Measurements from ENCODE around the gene ALAS1.

Gene ALAS1

GRCh38 chr3:52236424-52236886, 38.5 kb downstream of the ALAS1 start:
- TF ChIP-seq BHLHE40 (IDR thresholded peaks at IDR 0.05; ENCODE audit: borderline replicate concordance), result no peak
- no peak for TF ChIP-seq ZNF384 (IDR thresholded peaks at IDR 0.05)
- no peak for TF ChIP-seq SUZ12 (IDR thresholded peaks at IDR 0.05)
- TF ChIP-seq L3MBTL2 (conservative IDR thresholded peaks at IDR 0.05), result no peak
- no peak for TF ChIP-seq ELF4 (IDR thresholded peaks at IDR 0.05)
- no peak for TF ChIP-seq FOXK2 (IDR thresholded peaks at IDR 0.05)
- TF ChIP-seq FOXM1 (IDR thresholded peaks at IDR 0.05; ENCODE audit: borderline replicate concordance), result no peak
- no peak for TF ChIP-seq SP1 (IDR thresholded peaks at IDR 0.05)
- no peak for TF ChIP-seq TARDBP (IDR thresholded peaks at IDR 0.05)
- no peak for TF ChIP-seq FOXA1 (IDR thresholded peaks at IDR 0.05)
- no peak for TF ChIP-seq CTBP1 (IDR thresholded peaks at IDR 0.05; ENCODE audit: borderline replicate concordance)
- TF ChIP-seq NFRKB (IDR thresholded peaks at IDR 0.05), result no peak
- no peak for TF ChIP-seq HDGF (IDR thresholded peaks at IDR 0.05; ENCODE audit: borderline replicate concordance)
- no peak for TF ChIP-seq ARNT (IDR thresholded peaks at IDR 0.05)
- no peak for TF ChIP-seq PKNOX1 (IDR thresholded peaks at IDR 0.05)
- ChIA-PET POLR2A (interaction anchor here (0.8 kb wide), 1 partner anchor 40 kb away, joined by 3 read pairs; no protein-coding TSS in a partner anchor), CTCF (interaction anchor here (0.6 to 2.1 kb wide), 3 partner anchors 16 to 301 kb away, joined by 3 to 9 read pairs (median 5); no protein-coding TSS in a partner anchor)
- DNase-seq (ENCODE audit: extremely low spot score), result no peak

GRCh38 chr3:52237006-52237656, 39.2 kb downstream of the ALAS1 start:
- TF ChIP-seq CTBP1 (IDR thresholded peaks at IDR 0.05; ENCODE audit: borderline replicate concordance) (no peak), FOXM1 (IDR thresholded peaks at IDR 0.05; ENCODE audit: borderline replicate concordance) (no peak), FOXA1 (IDR thresholded peaks at IDR 0.05) (no peak), SP1 (IDR thresholded peaks at IDR 0.05) (no peak), TARDBP (IDR thresholded peaks at IDR 0.05) (no peak), ELF4 (IDR thresholded peaks at IDR 0.05) (no peak), LEF1 (IDR thresholded peaks at IDR 0.05; ENCODE audit: borderline replicate concordance) (no peak), L3MBTL2 (conservative IDR thresholded peaks at IDR 0.05) (no peak), NFRKB (IDR thresholded peaks at IDR 0.05) (no peak), SUZ12 (IDR thresholded peaks at IDR 0.05) (no peak), HDGF (IDR thresholded peaks at IDR 0.05; ENCODE audit: borderline replicate concordance) (no peak), PKNOX1 (IDR thresholded peaks at IDR 0.05) (no peak), FOXK2 (IDR thresholded peaks at IDR 0.05) (no peak)
- CTCF ChIA-PET, result interaction anchor here (0.6 to 2.1 kb wide), 4 partner anchors 17 to 102 kb away, joined by 3 to 9 read pairs (median 4); no protein-coding TSS in a partner anchor
- DNase-seq (ENCODE audit: extremely low spot score), result no peak
- POLR2A ChIA-PET, result interaction anchor here (4.0 kb wide), 1 partner anchor 41 kb away, joined by 36 read pairs; the partner anchor contains the start of gene WDR82

GRCh38 chr3:52237657-52238172, 39.8 kb downstream of the ALAS1 start:
- DNase-seq (ENCODE audit: extremely low spot score), result no peak
- TF ChIP-seq SP1 (IDR thresholded peaks at IDR 0.05), result no peak
- TF ChIP-seq TARDBP (IDR thresholded peaks at IDR 0.05), result no peak
- no peak for TF ChIP-seq NFRKB (IDR thresholded peaks at IDR 0.05)
- TF ChIP-seq FOXK2 (IDR thresholded peaks at IDR 0.05), result no peak
- POLR2A ChIA-PET, result interaction anchor here (0.9 to 4.0 kb wide), 2 partner anchors 35 to 40 kb away, joined by 3 to 36 read pairs; partner anchors contain the start of gene WDR82
- CTCF ChIA-PET, result interaction anchor here (0.6 to 2.1 kb wide), 3 partner anchors 17 to 52 kb away, joined by 3 to 9 read pairs (median 3); no protein-coding TSS in a partner anchor

- CTCF ChIA-PET, result interaction anchor here (1.2 to 2.1 kb wide), 2 partner anchors 18 kb away, joined by 5 to 9 read pairs; no protein-coding TSS in a partner anchor
Measured at GRCh38 chr3:52238193-52238760, 40.3 kb downstream of the ALAS1 start.

More at GRCh38 chr3:52238193-52238760, 40.3 kb downstream of the ALAS1 start:
- no peak for TF ChIP-seq PKNOX1 (IDR thresholded peaks at IDR 0.05)
- no peak for TF ChIP-seq L3MBTL2 (conservative IDR thresholded peaks at IDR 0.05)
- no peak for TF ChIP-seq HDGF (IDR thresholded peaks at IDR 0.05; ENCODE audit: borderline replicate concordance)
- TF ChIP-seq LEF1 (IDR thresholded peaks at IDR 0.05; ENCODE audit: borderline replicate concordance), result no peak
- no peak for TF ChIP-seq FOXM1 (IDR thresholded peaks at IDR 0.05; ENCODE audit: borderline replicate concordance)
- no peak for TF ChIP-seq FOXK2 (IDR thresholded peaks at IDR 0.05)
- no peak for TF ChIP-seq ELF4 (IDR thresholded peaks at IDR 0.05)
- TF ChIP-seq BHLHE40 (IDR thresholded peaks at IDR 0.05; ENCODE audit: borderline replicate concordance), result no peak
- no peak for TF ChIP-seq ARNT (IDR thresholded peaks at IDR 0.05)
- TF ChIP-seq CTBP1 (IDR thresholded peaks at IDR 0.05; ENCODE audit: borderline replicate concordance), result no peak
- TF ChIP-seq FOXA1 (IDR thresholded peaks at IDR 0.05), result no peak
- TF ChIP-seq TARDBP (IDR thresholded peaks at IDR 0.05), result no peak
- no peak for TF ChIP-seq SUZ12 (IDR thresholded peaks at IDR 0.05)
- TF ChIP-seq SP1 (IDR thresholded peaks at IDR 0.05), result no peak
- no peak for TF ChIP-seq NFRKB (IDR thresholded peaks at IDR 0.05)
- TF ChIP-seq ZNF384 (IDR thresholded peaks at IDR 0.05), result no peak
- POLR2A ChIA-PET, result interaction anchor here (0.9 to 4.0 kb wide), 9 partner anchors 11 to 49 kb away, joined by 3 to 36 read pairs (median 3); partner anchors contain the start of genes GLYCTK, TLR9 and WDR82
- DNase-seq (ENCODE audit: extremely low spot score), result no peak
